ENCODE results near the gene TMEM267.
"Not testable (repeated sequence)": the region's sequence is repeated elsewhere in the genome, so short reads cannot be mapped to it uniquely, and the experiment has no call there.

The TMEM267 gene

GRCh38 chr5:43514471-43514815 lies 30.8 kb upstream of the TMEM267 start:
- H3K4me3 ChIP-seq (ENCODE audit: low read depth, low read length) = peak overlapping the region; percentile 74
- DNase-seq (ENCODE audit: low read depth) = peak; percentile 83
- no peak for TF ChIP-seq CTCF (conservative IDR thresholded peaks at IDR 0.05; ENCODE audit: low read depth, low read length)

GRCh38 chr5:43514025-43514424 lies 30.4 kb upstream of the TMEM267 start:
- H3K4me3 ChIP-seq (ENCODE audit: low read depth, low read length) = peak overlapping the region; percentile 74

GRCh38 chr5:43511062-43511461 lies 27.4 kb upstream of the TMEM267 start:
- H3K4me3 ChIP-seq (ENCODE audit: low read depth, low read length); DNase-seq (ENCODE audit: low read depth): not testable (repeated sequence)

More at GRCh38 chr5:43514025-43514424, 30.4 kb upstream of the TMEM267 start:
- no peak for TF ChIP-seq CTCF (conservative IDR thresholded peaks at IDR 0.05; ENCODE audit: low read depth, low read length)
- peak; percentile 17 for DNase-seq (ENCODE audit: low read depth)

GRCh38 chr5:43498581-43498980 lies 14.9 kb upstream of the TMEM267 start:
- no peak for DNase-seq (ENCODE audit: low read depth)
- TF ChIP-seq CTCF (conservative IDR thresholded peaks at IDR 0.05; ENCODE audit: low read depth, low read length) = no peak
- no peak overlapping the region for H3K4me3 ChIP-seq (ENCODE audit: low read depth, low read length)

DNA sequence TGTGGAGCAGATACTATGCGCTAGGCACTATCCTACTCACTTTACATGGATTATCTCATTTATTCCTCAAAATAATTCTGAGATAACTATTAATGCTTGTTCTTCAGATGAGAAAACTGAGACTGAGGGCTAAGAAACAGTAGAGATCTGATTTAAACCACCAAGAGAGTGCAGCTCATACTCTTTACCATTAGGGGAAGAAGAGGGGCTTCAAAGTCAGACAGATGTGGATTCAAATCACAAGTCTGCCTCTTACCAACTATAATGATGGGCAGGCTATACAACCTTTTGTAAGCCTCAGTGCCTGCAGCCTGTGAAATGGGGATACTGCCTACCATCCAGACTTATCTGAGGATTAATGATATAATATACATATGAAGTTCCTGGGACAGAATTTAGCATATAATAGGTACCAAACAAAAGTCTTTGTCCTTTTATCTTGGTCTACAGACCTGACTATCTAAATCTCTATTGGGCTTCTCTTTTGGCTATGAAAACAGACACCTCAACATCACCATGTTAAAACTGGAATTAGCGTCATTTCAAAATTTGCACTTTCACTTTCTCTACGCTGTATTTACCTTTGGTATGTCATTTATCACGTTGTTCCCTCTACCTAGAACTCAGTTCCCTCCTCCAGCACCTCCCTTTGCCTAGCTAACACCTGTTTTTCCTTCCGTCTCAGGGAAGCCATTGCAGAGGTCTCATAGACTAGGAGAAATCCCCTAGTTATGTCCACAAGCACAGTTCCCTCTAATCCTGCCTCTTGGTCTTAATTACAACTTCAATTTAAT lies 13.8 kb upstream of the TMEM267 start:
- H3K4me3 ChIP-seq (ENCODE audit: low read depth, low read length) = no peak overlapping the region
- no peak for DNase-seq (ENCODE audit: low read depth)

DNA sequence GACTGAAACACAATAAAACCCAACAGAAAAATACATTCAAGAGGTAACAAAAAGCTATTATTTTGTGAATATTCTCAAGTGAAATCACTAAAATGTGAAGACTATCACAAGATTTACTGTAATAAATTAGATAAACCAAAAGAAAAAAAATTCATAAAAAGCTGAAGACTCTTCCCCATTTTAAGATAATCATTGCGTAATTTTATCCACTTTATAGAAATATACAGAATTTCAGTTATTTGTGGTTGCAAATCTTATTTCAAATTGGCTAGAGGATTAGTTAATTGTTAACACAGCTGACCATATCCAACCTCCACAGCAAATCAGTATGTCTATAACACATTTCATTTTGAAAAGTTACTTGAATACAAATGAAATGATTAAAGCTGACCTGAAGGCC lies 7.7 kb upstream of the TMEM267 start:
- TF ChIP-seq CTCF (conservative IDR thresholded peaks at IDR 0.05; ENCODE audit: low read depth, low read length) = no peak
- no peak overlapping the region for H3K4me3 ChIP-seq (ENCODE audit: low read depth, low read length)
- DNase-seq (ENCODE audit: low read depth) = no peak

More for the DNA sequence above, 13.8 kb upstream of the TMEM267 start:
- TF ChIP-seq CTCF (conservative IDR thresholded peaks at IDR 0.05; ENCODE audit: low read depth, low read length) = no peak

DNA sequence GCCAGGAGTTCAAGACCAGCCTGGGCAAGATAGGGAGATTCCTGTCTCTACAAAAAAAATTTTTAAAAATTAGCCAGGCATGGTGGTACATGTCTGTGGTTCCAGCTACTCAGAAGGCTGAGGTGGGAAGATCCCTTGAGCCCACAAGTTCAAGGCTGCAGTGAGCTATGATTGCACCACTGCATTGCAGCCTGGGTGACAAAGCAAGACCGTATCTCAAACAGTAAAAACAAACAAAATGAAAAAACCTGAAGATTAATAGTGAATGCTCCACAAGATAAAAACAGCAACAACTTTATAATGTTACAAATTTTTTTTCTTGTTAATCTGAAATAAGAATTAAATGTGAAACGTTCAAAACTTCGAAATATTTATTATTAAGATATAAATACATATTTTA lies 2.7 kb upstream of the TMEM267 start:
- no peak overlapping the region for H3K4me3 ChIP-seq (ENCODE audit: low read depth, low read length)
- no peak for DNase-seq (ENCODE audit: low read depth)
- no peak for TF ChIP-seq CTCF (conservative IDR thresholded peaks at IDR 0.05; ENCODE audit: low read depth, low read length)

Measured in choroid plexus epithelial cell (primary cell).